ENCODE measurements around the gene NUP153. TPM values are rescaled to one million over a fixed set of nuclear protein-coding genes. Genes with fewer than 3 reads are reported as not detected.
A peak's percentile ranks its signal among the peaks of the same experiment; 100 is the strongest.
"Not testable (repeated sequence)": the region's sequence is repeated elsewhere in the genome, so short reads cannot be mapped to it uniquely, and the experiment has no call there.

The NUP153 gene
- total RNA-seq, 2 donors from 2014 or later = 59.0 to 61.4 TPM

DNA sequence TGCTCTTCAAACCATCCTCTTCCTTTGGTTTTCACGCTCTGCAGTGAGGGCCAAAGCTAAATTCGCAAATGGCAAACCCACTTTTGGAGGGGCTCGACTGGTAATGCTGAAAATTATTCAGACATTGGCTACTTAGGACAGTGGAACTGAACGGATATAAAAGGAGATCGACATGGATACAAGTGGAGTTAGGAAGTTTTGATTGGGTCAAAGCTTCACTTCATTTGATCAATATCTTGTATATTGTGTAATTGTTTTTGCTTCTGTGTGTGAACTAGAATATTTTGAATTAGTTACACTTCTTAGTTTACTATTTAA, 105.4 kb downstream of the NUP153 start:
- H3K36me3 Mint-ChIP-seq (ENCODE audit: insufficient read depth in 2 of 2) = peaks cover 5 to 11% of the 10 kb centered on the region in 2 donors
- no peaks in the 10 kb centered on the region for H3K27me3 Mint-ChIP-seq (ENCODE audit: low read depth)
- DNase-seq (no peak), ATAC-seq (replicated peaks in 1 of 2) (no peak)
- H3K27ac Mint-ChIP-seq = peak overlapping the region; percentile 98
- H3K4me3 Mint-ChIP-seq = peak overlapping the region; percentile 92 to 99
- peaks cover 0 to 1% of the 10 kb centered on the region in 2 donors for H3K9me3 Mint-ChIP-seq
- H3K4me1 Mint-ChIP-seq (ENCODE audit: low read depth) = peaks cover 38% of the 10 kb centered on the region

DNA sequence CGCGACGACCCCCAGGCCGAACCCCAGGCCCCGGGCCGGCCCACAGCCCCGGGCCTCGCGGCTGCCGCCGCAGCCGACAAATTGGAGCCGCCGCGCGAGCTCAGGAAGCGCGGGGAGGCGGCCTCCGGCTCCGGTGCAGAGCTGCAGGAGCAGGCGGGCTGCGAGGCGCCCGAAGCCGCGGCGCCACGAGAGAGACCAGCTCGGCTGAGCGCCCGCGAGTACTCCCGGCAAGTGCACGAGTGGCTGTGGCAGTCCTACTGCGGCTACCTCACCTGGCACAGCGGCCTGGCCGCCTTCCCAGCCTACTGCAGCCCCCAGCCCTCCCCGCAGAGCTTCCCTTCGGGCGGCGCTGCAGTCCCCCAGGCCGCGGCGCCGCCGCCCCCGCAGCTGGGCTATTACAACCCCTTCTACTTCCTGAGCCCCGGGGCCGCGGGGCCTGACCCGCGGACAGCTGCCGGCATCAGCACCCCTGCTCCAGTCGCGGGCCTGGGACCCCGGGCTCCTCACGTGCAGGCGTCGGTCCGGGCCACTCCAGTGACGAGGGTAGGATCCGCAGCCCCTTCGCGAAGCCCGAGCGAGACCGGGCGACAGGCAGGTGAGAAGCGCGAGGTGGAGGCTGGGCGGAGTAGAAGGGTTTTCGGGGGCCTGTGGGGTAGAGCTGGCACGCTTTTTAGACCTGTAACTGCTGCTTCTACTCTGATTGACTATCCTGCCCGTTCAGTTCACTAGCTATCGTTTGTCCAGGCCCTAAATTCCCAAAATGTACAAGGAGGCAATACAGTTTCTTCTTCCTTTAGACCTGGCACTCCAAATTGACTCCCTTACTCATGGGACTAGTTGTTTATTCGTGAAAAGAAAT, 106.0 kb downstream of the NUP153 start:
- peak overlapping the region; percentile 98 for H3K27ac Mint-ChIP-seq
- peaks cover 38% of the 10 kb centered on the region for H3K4me1 Mint-ChIP-seq (ENCODE audit: low read depth)
- H3K36me3 Mint-ChIP-seq (ENCODE audit: insufficient read depth in 2 of 2) = peaks cover 4 to 9% of the 10 kb centered on the region in 2 donors
- H3K4me3 Mint-ChIP-seq = peak overlapping the region; percentile 92 to 99
- DNase-seq (peak; percentile 65), ATAC-seq (replicated peaks in 1 of 2) (peak; percentile 63 to 71)
- H3K9me3 Mint-ChIP-seq = peaks cover 0 to 1% of the 10 kb centered on the region in 2 donors
- no peaks in the 10 kb centered on the region for H3K27me3 Mint-ChIP-seq (ENCODE audit: low read depth)

DNA sequence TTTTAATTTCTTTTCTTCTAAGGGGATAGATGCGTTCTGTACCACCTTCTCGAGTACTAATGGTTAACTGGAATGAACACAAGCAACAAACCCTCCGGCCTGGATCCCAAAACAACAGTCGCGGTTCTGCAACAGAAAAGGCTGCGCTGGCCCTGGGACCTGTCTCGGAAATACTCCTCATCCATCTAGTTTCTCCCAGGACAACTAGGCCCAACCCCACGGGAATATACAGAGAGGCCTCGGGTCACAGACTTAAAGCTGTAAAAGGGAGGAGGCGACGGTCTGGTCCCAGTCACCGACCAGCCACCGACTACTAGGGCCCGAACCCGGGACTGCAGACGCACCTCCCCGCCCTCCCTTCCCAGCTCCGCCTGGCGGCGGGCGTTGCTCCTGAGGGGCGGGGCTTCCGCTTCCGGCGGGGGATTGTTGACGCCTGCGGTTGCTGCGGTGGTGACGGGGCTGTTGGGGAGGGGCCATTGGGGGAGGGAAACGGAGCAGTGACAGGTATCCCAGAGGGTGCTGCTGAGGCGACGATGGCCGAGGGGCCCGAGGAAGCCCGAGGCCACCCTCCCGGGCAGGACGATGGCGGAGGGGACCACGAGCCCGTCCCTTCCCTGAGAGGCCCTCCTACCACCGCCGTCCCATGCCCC, 106.7 kb downstream of the NUP153 start, which contains the start of gene FAM8A1:
TSS of gene FAM8A1 (plus strand) at position 426 of the 650 bp plus-strand sequence. CDS start at position 534, 108 bp downstream.
- H3K27ac Mint-ChIP-seq = peak within 1 kb of the TSS; percentile 98
- peaks cover 0 to 1% of the 10 kb centered on the region in 2 donors for H3K9me3 Mint-ChIP-seq
- H3K36me3 Mint-ChIP-seq (ENCODE audit: insufficient read depth in 2 of 2) = peaks cover 4 to 9% of the 10 kb centered on the region in 2 donors
- no peaks in the 10 kb centered on the region for H3K27me3 Mint-ChIP-seq (ENCODE audit: low read depth)
- H3K4me3 Mint-ChIP-seq = peak within 1 kb of the TSS; percentile 92 to 99
- peaks cover 38% of the 10 kb centered on the region for H3K4me1 Mint-ChIP-seq (ENCODE audit: low read depth)
- ATAC-seq (replicated peaks in 1 of 2) = peak; percentile 88
- DNase-seq = peak; percentile 95 to 97

DNA sequence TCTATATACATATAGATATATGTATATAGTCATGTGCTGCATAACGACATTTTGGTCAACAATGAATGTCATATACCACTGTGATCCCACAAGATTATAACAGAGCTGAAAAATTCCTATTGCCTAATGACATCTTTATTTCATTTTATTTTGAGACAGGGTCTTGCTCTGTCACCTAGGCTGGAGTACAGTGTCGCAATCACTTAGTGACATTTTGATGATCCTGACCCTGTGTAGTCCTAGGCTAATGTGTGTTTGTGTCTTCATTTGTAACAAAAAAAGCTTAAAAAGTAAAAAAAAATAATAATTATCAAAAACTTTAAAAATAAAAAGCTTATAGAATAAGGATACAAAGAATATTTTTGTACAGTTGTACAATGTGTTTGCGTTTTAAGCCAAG, 110.6 kb downstream of the NUP153 start:
- Mint-ChIP-seq H3K36me3 (ENCODE audit: insufficient read depth in 2 of 2) (peaks cover under 1% of the 10 kb centered on the region in 2 donors), H3K27ac (no peak overlapping the region), H3K9me3 (peaks cover 0 to 1% of the 10 kb centered on the region in 2 donors), H3K27me3 (ENCODE audit: low read depth) (no peaks in the 10 kb centered on the region), H3K4me1 (ENCODE audit: low read depth) (peaks cover 5% of the 10 kb centered on the region), H3K4me3 (no peak overlapping the region)
- ATAC-seq (replicated peaks in 1 of 2) (no peak), DNase-seq (no peak)

GRCh38 chr6:17593246-17593645, 113.5 kb downstream of the NUP153 start:
- H3K9me3 Mint-ChIP-seq = peaks cover 0 to 1% of the 10 kb centered on the region in 2 donors
- ATAC-seq (replicated peaks in 1 of 2) (no peak), DNase-seq (no peak)
- H3K27me3 Mint-ChIP-seq (ENCODE audit: low read depth) = no peaks in the 10 kb centered on the region
- no peak overlapping the region for H3K27ac Mint-ChIP-seq
- H3K4me3 Mint-ChIP-seq = no peak overlapping the region
- H3K4me1 Mint-ChIP-seq (ENCODE audit: low read depth) = peaks cover 10% of the 10 kb centered on the region
- H3K36me3 Mint-ChIP-seq (ENCODE audit: insufficient read depth in 2 of 2) = no peaks in the 10 kb centered on the region

- H3K36me3 Mint-ChIP-seq (ENCODE audit: insufficient read depth in 2 of 2) = no peaks in the 10 kb centered on the region
- H3K4me3 Mint-ChIP-seq = no peak overlapping the region
- H3K4me1 Mint-ChIP-seq (ENCODE audit: low read depth) = peaks cover 10% of the 10 kb centered on the region
- DNase-seq (no peak), ATAC-seq (replicated peaks in 1 of 2) (no peak)
- no peaks in the 10 kb centered on the region for H3K27me3 Mint-ChIP-seq (ENCODE audit: low read depth)
- no peaks in the 10 kb centered on the region for H3K9me3 Mint-ChIP-seq
- no peak overlapping the region for H3K27ac Mint-ChIP-seq
These were observed 115.4 kb downstream of the NUP153 start for GRCh38 chr6:17591287-17591686.

DNA sequence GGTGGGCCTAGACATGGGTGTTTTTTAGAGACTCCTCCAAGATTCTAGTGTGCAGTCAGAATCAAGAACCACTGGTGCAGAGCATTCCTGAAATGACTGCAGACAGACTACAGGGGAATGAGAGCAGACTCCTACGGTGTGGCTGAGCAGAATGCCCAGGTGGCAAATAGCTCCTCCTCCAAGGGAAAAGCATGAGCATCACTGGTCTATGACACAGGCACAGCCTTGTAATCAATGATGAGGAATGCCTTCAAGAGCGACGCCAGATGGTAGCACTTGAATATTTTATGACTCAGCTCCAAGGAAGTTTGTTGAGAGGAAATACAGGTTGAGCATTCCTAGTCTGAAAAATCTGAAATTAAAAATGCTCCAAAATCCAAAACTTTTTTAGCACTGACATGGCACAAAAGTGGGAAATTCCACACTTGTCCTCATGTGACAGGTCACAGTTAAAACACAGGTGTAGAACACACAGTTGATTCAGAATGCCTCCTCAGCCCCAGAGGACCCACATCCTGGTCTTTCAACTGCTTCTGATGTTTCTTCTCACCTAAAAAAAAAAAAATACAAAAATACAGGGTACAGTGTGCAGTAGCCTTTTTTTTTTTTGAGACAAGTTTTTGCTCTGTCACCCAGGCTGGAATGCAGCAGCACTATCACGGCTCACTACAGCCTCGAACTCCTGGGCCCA, 117.2 kb downstream of the NUP153 start:
- Mint-ChIP-seq H3K9me3 (no peaks in the 10 kb centered on the region), H3K36me3 (ENCODE audit: insufficient read depth in 2 of 2) (no peaks in the 10 kb centered on the region), H3K4me3 (no peak overlapping the region), H3K27me3 (ENCODE audit: low read depth) (no peaks in the 10 kb centered on the region), H3K27ac (no peak overlapping the region), H3K4me1 (ENCODE audit: low read depth) (peaks cover 10% of the 10 kb centered on the region)
- DNase-seq = no peak
- peak; percentile 52 to 62 for ATAC-seq (replicated peaks in 1 of 2)

DNA sequence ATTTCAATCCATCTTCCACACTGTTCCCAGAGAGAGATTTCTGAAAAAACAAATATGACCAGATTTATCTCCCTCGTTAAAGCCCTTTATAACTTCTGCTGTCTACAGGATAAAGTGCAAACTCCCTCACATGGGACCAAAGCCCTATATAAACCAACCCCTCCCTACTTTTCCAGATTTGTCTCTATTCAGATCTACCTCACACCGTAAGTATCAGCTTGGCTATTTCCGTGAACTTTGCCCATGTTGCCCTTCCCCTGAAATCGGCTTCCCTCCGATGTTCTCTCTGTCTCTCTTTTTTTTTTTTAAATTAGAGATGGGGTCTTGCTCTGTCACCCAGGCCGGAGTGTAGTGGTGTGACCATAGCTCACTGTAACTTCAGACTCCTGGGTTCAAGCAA, 118.7 kb downstream of the NUP153 start:
- H3K9me3 Mint-ChIP-seq = no peaks in the 10 kb centered on the region
- H3K4me1 Mint-ChIP-seq (ENCODE audit: low read depth) = peaks cover 15% of the 10 kb centered on the region
- H3K4me3 Mint-ChIP-seq = no peak overlapping the region
- H3K27ac Mint-ChIP-seq = no peak overlapping the region
- DNase-seq (no peak), ATAC-seq (replicated peaks in 1 of 2) (no peak)
- no peaks in the 10 kb centered on the region for H3K36me3 Mint-ChIP-seq (ENCODE audit: insufficient read depth in 2 of 2)
- no peaks in the 10 kb centered on the region for H3K27me3 Mint-ChIP-seq (ENCODE audit: low read depth)

DNA sequence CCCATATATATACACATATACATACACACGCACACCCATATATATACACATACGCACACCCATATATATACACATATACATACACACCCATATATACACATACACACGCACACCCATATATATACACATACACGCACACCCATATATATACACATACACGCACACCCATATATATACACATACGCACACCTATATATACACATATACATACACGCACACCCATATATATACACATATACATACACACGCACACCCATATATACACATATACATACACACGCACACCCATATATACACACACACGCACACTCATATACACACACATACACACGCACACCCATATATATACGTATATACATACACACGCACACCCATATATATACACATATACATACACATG, 120.1 kb downstream of the NUP153 start:
- H3K27ac Mint-ChIP-seq; ATAC-seq (replicated peaks in 1 of 2); H3K36me3 Mint-ChIP-seq (ENCODE audit: insufficient read depth in 2 of 2); H3K9me3 Mint-ChIP-seq; H3K4me3 Mint-ChIP-seq; DNase-seq; H3K27me3 Mint-ChIP-seq (ENCODE audit: low read depth): not testable (repeated sequence)
- H3K4me1 Mint-ChIP-seq (ENCODE audit: low read depth) = peaks cover 15% of the 10 kb centered on the region

DNA sequence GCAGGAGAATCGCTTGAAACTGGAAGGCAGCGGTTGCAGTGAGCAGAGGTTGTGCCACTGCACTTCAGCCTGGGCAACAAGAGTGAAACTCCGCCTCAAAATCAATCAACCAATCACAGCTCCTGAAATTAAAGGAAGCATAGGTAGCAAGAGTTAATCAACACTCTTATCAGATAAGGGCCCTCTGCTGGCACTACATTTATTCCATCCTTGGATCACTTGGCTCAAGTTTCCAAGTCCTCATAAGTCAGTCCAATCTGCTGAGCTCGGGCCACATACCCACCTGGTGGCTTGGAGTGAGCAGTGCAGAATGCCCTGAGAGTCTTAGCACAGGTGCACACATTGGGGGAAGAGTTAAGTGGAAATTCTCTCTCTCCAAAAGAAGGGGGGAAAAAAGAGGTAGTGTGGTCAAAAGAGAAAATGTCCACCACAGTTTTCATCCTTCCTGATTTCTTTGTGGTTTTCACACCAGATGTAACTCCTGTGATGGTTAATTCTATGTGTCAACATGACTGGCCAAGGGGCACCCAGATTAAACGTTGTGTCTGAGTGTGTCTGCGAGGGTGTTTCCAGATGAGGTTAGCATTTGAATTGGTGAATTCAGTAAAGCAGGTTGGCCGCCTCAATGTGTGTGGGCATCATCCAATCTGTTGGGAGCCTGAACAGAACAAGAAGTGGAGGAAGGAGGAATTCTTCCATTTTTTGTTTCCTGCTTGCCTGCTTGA, 120.8 kb downstream of the NUP153 start:
- Mint-ChIP-seq H3K9me3 (no peaks in the 10 kb centered on the region), H3K36me3 (ENCODE audit: insufficient read depth in 2 of 2) (no peaks in the 10 kb centered on the region), H3K27ac (no peak overlapping the region), H3K4me1 (ENCODE audit: low read depth) (peaks cover 15% of the 10 kb centered on the region), H3K27me3 (ENCODE audit: low read depth) (peaks cover 4% of the 10 kb centered on the region), H3K4me3 (no peak overlapping the region)
- no peak for ATAC-seq (replicated peaks in 1 of 2)
- no peak for DNase-seq

GRCh38 chr6:17584241-17584803, 122.4 kb downstream of the NUP153 start:
- Mint-ChIP-seq H3K36me3 (ENCODE audit: insufficient read depth in 2 of 2) (no peaks in the 10 kb centered on the region), H3K9me3 (no peaks in the 10 kb centered on the region), H3K27me3 (ENCODE audit: low read depth) (peaks cover 6% of the 10 kb centered on the region), H3K27ac (peak overlapping the region; percentile 18), H3K4me3 (no peak overlapping the region), H3K4me1 (ENCODE audit: low read depth) (peaks cover 12% of the 10 kb centered on the region)
- DNase-seq = no peak
- ATAC-seq (replicated peaks in 1 of 2) = peak; percentile 57 to 62

DNA sequence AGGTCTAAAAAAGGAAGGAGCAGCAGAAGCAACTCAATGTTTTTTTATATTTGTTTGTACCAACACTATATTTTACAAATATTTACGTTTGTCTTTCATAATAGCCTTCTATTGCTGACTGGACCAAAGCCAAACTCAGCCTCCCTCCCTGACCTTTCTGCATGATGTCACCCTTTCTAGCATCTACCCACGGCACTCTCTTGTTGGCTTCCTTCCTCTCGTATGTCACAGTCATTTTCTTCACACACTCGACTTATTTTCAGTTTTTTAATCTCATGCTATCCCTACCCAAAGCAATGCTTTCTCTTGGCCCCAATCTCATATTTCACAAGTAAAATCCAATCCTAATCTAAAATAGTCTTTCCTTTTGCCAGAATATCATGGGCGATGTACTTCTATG, 122.9 kb downstream of the NUP153 start:
- ATAC-seq (replicated peaks in 1 of 2) (peak in 1 of 2 donors; percentile 26), DNase-seq (no peak)
- peaks cover 7% of the 10 kb centered on the region for H3K4me1 Mint-ChIP-seq (ENCODE audit: low read depth)
- peaks cover 6% of the 10 kb centered on the region for H3K27me3 Mint-ChIP-seq (ENCODE audit: low read depth)
- H3K4me3 Mint-ChIP-seq = no peak overlapping the region
- H3K27ac Mint-ChIP-seq = peak overlapping the region; percentile 18
- no peaks in the 10 kb centered on the region for H3K36me3 Mint-ChIP-seq (ENCODE audit: insufficient read depth in 2 of 2)
- no peaks in the 10 kb centered on the region for H3K9me3 Mint-ChIP-seq
